ENCODE measurements around the gene THAP9. TPM values are rescaled to one million over a fixed set of nuclear protein-coding genes. Genes with fewer than 3 reads are reported as not detected.

Gene THAP9
- total and polyA plus RNA-seq, 4 donors: 6.9 to 20.0 (median 10.5) TPM

DNA sequence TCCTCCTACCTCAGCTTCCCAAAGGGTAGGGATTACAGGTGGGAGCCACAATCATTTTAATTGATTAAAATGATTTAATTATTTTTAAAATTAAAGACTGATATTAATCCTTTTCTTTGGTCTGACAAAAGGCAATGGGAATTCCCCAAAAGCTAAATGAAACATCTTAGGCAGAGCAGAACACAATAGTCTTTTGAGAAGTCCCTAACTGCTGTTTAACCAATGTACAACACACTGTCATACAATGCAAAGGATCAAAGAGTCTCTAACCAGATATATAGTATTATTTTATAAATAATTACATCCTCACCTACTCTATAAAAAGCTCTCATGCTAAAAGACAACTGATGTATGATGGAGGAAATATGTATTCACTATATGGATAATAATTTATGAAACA is 47.0 kb downstream of the THAP9 start:
- H3K27me3 ChIP-seq (ENCODE audit: control insufficient read depth, insufficient read depth, low read length): no peaks in the 10 kb centered on the region
- H3K4me1 ChIP-seq (ENCODE audit: control insufficient read depth, insufficient read depth, low read length): no peaks in the 10 kb centered on the region
- no peak for DNase-seq (ENCODE audit: low read depth in 4 of 6, low spot score in 6 of 6)
- no peaks in the 10 kb centered on the region for H3K36me3 ChIP-seq (ENCODE audit: control insufficient read depth, insufficient read depth, low read length)
- H3K27ac ChIP-seq (ENCODE audit: low read depth, low read length): no peak overlapping the region
- H3K9me3 ChIP-seq (ENCODE audit: control insufficient read depth, insufficient read depth, low read length): no peaks in the 10 kb centered on the region
- no peak overlapping the region for H3K4me3 ChIP-seq (ENCODE audit: low read depth, low read length)

DNA sequence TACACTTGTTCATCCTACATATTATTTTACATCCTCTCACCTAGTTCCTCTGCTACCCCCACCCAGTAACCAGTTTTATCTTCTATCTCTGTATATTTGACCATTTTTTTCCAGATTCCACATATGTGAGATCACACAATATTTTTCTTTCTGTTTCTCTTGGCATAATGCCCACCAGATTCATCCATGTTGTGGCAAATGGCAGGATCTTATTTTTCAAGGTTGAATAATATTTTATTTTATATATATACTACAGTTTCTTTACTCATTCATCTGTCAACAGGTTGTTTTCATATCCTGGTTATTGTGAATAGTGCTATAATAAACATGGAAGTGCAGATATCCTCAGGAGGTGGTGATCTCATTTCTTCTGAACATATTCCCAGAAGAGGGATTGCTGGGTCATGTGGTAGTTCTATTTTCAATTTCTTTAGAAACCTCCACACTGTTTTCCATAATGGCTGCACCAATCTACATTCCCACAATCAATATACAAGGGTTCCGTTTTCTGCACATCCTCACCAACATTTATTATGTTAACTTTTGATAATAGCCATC is 48.2 kb downstream of the THAP9 start:
- no peaks in the 10 kb centered on the region for H3K27me3 ChIP-seq (ENCODE audit: control insufficient read depth, insufficient read depth, low read length)
- H3K4me1 ChIP-seq (ENCODE audit: control insufficient read depth, insufficient read depth, low read length): no peaks in the 10 kb centered on the region
- WGBS (ENCODE audit: insufficient coverage): no CpG with 5 or more reads among the region's 1 CpG
- no peaks in the 10 kb centered on the region for H3K36me3 ChIP-seq (ENCODE audit: control insufficient read depth, insufficient read depth, low read length)
- no peak for DNase-seq (ENCODE audit: low read depth in 4 of 6, low spot score in 6 of 6)
- H3K27ac ChIP-seq (ENCODE audit: low read depth, low read length): no peak overlapping the region
- no peak overlapping the region for H3K4me3 ChIP-seq (ENCODE audit: low read depth, low read length)
- no peaks in the 10 kb centered on the region for H3K9me3 ChIP-seq (ENCODE audit: control insufficient read depth, insufficient read depth, low read length)

DNA sequence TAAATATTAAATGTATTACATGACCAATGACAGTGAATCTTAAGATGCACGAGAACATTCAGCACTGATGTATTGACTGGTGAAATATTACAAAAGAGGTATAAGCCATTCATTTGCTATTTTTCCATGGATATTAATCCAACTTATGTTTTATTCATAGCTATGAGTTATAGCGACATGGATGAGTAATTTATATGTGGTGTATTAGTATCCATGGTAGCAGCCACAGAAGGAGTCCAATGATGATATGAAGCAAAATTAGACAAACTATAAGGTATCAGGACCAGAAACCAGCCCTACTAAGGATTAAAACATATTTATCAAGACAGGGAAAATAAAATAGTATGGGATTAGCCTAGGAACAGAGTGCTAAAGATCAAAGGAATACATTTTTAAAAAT is 50.7 kb downstream of the THAP9 start:
- no peak overlapping the region for H3K27ac ChIP-seq (ENCODE audit: low read depth, low read length)
- H3K4me1 ChIP-seq (ENCODE audit: control insufficient read depth, insufficient read depth, low read length): no peaks in the 10 kb centered on the region
- no peaks in the 10 kb centered on the region for H3K36me3 ChIP-seq (ENCODE audit: control insufficient read depth, insufficient read depth, low read length)
- no peaks in the 10 kb centered on the region for H3K27me3 ChIP-seq (ENCODE audit: control insufficient read depth, insufficient read depth, low read length)
- H3K9me3 ChIP-seq (ENCODE audit: control insufficient read depth, insufficient read depth, low read length): no peaks in the 10 kb centered on the region
- WGBS (ENCODE audit: insufficient coverage): no CpG with 5 or more reads among the region's 2 CpGs
- no peak overlapping the region for H3K4me3 ChIP-seq (ENCODE audit: low read depth, low read length)
- DNase-seq (ENCODE audit: low read depth in 4 of 6, low spot score in 6 of 6): peak in 1 of 6 donors; percentile 8

DNA sequence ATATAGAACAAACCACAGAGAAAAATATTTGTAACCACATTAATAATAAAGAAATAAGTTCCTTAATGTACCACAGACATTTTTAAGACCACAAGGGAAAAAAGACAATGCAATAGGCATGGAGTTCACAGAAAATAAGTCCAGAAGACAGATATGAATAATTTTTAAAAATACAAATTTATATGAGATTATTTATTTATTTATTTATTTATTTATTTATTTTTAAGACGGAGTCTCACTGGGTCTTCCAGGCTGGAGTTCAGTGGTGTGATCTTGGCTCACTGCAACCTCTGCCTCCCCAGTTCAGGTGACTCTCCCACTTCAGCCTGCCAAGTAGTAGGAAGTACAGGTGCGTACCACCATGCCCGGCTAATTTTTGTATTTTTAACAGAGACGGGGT is 53.7 kb downstream of the THAP9 start:
- WGBS (ENCODE audit: insufficient coverage): no CpG with 5 or more reads among the region's 4 CpGs
- H3K27me3 ChIP-seq (ENCODE audit: control insufficient read depth, insufficient read depth, low read length): no peaks in the 10 kb centered on the region
- no peak for DNase-seq (ENCODE audit: low read depth in 4 of 6, low spot score in 6 of 6)

DNA sequence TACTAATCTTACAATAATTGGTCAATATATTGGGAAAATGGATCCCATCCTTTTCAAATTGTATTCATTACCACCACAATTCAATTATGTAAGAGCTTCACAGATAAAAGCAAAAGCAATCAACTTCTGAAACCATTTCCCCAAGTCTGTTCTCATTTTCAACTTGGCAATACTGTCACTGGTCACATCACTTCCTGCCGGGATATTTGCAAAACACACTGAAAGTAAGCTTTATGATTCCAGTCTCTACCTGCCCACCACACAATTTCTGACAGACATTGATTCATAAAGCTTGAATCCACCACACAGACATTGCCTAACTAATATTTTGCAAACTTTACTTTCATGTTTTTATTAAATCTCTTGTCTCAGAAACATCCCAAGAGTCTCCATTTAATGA is 56.5 kb downstream of the THAP9 start:
- 100% methylated on average over 1 of the region's 1 CpG for WGBS (ENCODE audit: insufficient coverage)
- Histone ChIP-seq H3K27me3 (ENCODE audit: control insufficient read depth, insufficient read depth, low read length) (no peaks in the 10 kb centered on the region), H3K27ac (ENCODE audit: low read depth, low read length) (no peak overlapping the region), H3K4me3 (ENCODE audit: low read depth, low read length) (no peak overlapping the region), H3K4me1 (ENCODE audit: control insufficient read depth, insufficient read depth, low read length) (no peaks in the 10 kb centered on the region), H3K36me3 (ENCODE audit: control insufficient read depth, insufficient read depth, low read length) (peaks cover 9% of the 10 kb centered on the region), H3K9me3 (ENCODE audit: control insufficient read depth, insufficient read depth, low read length) (no peaks in the 10 kb centered on the region)
- no peak for DNase-seq (ENCODE audit: low read depth in 4 of 6, low spot score in 6 of 6)

More for the DNA sequence above, 53.7 kb downstream of the THAP9 start:
- Histone ChIP-seq H3K36me3 (ENCODE audit: control insufficient read depth, insufficient read depth, low read length) (no peaks in the 10 kb centered on the region), H3K4me3 (ENCODE audit: low read depth, low read length) (no peak overlapping the region), H3K9me3 (ENCODE audit: control insufficient read depth, insufficient read depth, low read length) (no peaks in the 10 kb centered on the region), H3K4me1 (ENCODE audit: control insufficient read depth, insufficient read depth, low read length) (no peaks in the 10 kb centered on the region), H3K27ac (ENCODE audit: low read depth, low read length) (no peak overlapping the region)

DNA sequence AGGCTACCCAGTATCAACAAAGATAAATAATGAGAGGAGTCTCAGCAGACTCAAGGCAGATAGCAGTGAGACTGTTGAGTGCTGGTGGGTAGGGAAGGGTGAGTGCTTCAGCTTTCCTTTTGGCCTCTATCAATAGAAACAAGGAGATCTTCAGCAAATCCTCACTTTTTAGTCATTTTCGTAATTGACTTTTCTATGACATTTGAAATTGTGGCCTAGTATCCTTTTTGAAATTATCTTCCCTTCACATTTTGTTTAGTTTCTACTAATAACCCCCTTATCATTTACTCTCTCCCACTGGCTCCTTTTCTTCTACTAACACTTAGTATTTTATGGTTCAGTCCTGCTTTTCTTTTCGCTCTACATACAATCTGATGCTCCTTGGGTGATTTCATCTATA is 65.2 kb downstream of the THAP9 start:
- Histone ChIP-seq H3K9me3 (ENCODE audit: control insufficient read depth, insufficient read depth, low read length) (no peaks in the 10 kb centered on the region), H3K4me3 (ENCODE audit: low read depth, low read length) (no peak overlapping the region), H3K4me1 (ENCODE audit: control insufficient read depth, insufficient read depth, low read length) (no peaks in the 10 kb centered on the region), H3K27me3 (ENCODE audit: control insufficient read depth, insufficient read depth, low read length) (no peaks in the 10 kb centered on the region), H3K36me3 (ENCODE audit: control insufficient read depth, insufficient read depth, low read length) (peaks cover 10% of the 10 kb centered on the region), H3K27ac (ENCODE audit: low read depth, low read length) (no peak overlapping the region)
- 100% methylated on average over 1 of the region's 2 CpGs for WGBS (ENCODE audit: insufficient coverage)
- DNase-seq (ENCODE audit: low read depth in 4 of 6, low spot score in 6 of 6): no peak

DNA sequence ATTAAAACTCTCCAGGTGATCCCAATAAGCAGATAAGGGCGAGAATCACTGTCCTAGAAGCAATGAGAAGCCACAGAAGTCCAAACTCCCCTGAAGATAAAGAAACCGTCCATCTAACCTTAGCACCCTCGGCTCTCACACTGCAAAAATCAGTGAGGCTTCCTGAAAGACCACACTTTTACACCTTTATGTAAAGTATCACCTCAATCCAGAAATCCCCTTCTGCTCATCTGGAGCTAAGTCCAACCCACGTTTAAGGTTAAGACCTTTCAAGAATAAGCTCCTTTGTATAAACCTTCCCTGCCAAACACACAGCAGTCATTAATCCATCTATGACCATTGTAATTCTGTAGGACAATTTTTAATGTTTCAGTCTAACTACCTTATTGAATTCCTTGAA is 68.4 kb downstream of the THAP9 start:
- Histone ChIP-seq H3K4me3 (ENCODE audit: low read depth, low read length) (no peak overlapping the region), H3K4me1 (ENCODE audit: control insufficient read depth, insufficient read depth, low read length) (no peaks in the 10 kb centered on the region), H3K27me3 (ENCODE audit: control insufficient read depth, insufficient read depth, low read length) (no peaks in the 10 kb centered on the region), H3K27ac (ENCODE audit: low read depth, low read length) (no peak overlapping the region), H3K36me3 (ENCODE audit: control insufficient read depth, insufficient read depth, low read length) (peaks cover 9% of the 10 kb centered on the region), H3K9me3 (ENCODE audit: control insufficient read depth, insufficient read depth, low read length) (no peaks in the 10 kb centered on the region)
- DNase-seq (ENCODE audit: low read depth in 4 of 6, low spot score in 6 of 6): no peak
- WGBS (ENCODE audit: insufficient coverage): 100% methylated on average over 3 of the region's 4 CpGs

DNA sequence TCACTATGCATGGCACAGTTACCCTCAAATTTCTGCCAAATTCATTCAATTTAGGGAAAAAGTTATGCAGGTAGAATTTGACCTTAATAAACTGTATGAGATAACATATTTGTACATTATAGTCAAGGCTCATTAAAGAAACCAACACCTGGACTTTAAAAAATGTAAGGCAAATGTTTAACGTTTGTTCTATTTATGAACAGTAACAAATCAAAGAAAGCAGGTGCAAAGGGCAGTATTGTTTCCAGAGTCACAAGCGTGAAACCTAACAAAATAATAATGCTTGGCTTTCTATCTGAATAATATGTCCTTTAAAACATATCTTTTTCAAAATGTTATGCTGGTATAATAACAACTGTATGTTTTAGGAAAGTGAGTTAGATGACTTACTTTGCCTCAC is 68.9 kb downstream of the THAP9 start:
- H3K27me3 ChIP-seq (ENCODE audit: control insufficient read depth, insufficient read depth, low read length): no peaks in the 10 kb centered on the region
- no peaks in the 10 kb centered on the region for H3K4me1 ChIP-seq (ENCODE audit: control insufficient read depth, insufficient read depth, low read length)
- no CpG with 5 or more reads among the region's 2 CpGs for WGBS (ENCODE audit: insufficient coverage)
- peaks cover 9% of the 10 kb centered on the region for H3K36me3 ChIP-seq (ENCODE audit: control insufficient read depth, insufficient read depth, low read length)
- H3K9me3 ChIP-seq (ENCODE audit: control insufficient read depth, insufficient read depth, low read length): no peaks in the 10 kb centered on the region
- no peak for DNase-seq (ENCODE audit: low read depth in 4 of 6, low spot score in 6 of 6)
- H3K4me3 ChIP-seq (ENCODE audit: low read depth, low read length): no peak overlapping the region
- H3K27ac ChIP-seq (ENCODE audit: low read depth, low read length): no peak overlapping the region

Small RNA genes within 50 kb of the gene (small RNA-seq; reads per million reads assigned to genes)
- not detected for gene RF00019 (ENCODE audit: low replicate concordance)

Other genes with a start within 250 kb of the THAP9 start
- 100 to 1,000 TPM; 180 to 297 TPM for gene SCD5, start 101.9 kb upstream of the THAP9 start, total RNA-seq
- 100 to 1,000 TPM; 419 to 506 TPM for gene SCD5, start 101.9 kb upstream of the THAP9 start, polyA plus RNA-seq (ENCODE audit: insufficient read length in 2 of 2)
- gene SEC31A, start 9.6 kb upstream of the THAP9 start, total RNA-seq: 100 to 1,000 TPM; 161 to 177 TPM
- gene SEC31A, start 9.6 kb upstream of the THAP9 start, polyA plus RNA-seq (ENCODE audit: insufficient read length in 2 of 2): 100 to 1,000 TPM; 121 to 141 TPM
- gene LIN54, start 110.1 kb downstream of the THAP9 start, total RNA-seq: 10 to 100 TPM; 20.1 to 25.7 TPM
- gene LIN54, start 110.1 kb downstream of the THAP9 start, polyA plus RNA-seq (ENCODE audit: insufficient read length in 2 of 2): 10 to 100 TPM; 12.8 to 15.2 TPM
- 100 to 1,000 TPM in 1 of 2 donors, 10 to 100 TPM in 1; 79.3 to 167 TPM for gene COPS4, start 134.4 kb downstream of the THAP9 start, total RNA-seq
- gene COPS4, start 134.4 kb downstream of the THAP9 start, polyA plus RNA-seq (ENCODE audit: insufficient read length in 2 of 2): 10 to 100 TPM; 71.6 to 73.9 TPM
- 10 to 100 TPM in 1 of 2 donors, 1 to 10 TPM in 1; 1.1 to 14.7 TPM for gene PLAC8, start 214.0 kb downstream of the THAP9 start, total RNA-seq
- gene PLAC8, start 214.0 kb downstream of the THAP9 start, polyA plus RNA-seq (ENCODE audit: insufficient read length in 2 of 2): 1 to 10 TPM; 1.3 to 1.5 TPM